K562 (cell line): ENCODE results near the gene ATAD3C. TPM values are rescaled to one million over a fixed set of nuclear protein-coding genes. Genes with fewer than 3 reads are reported as not detected.
A peak's percentile ranks its signal among the peaks of the same experiment; 100 is the strongest.

Experiments used
- ARNT ChIP-seq, 2 experiments: fragments of 450-650 bp; IDR thresholded peaks; 2 replicates each; pipeline ENCODE4 v1.6.1; 2016; ENCODE audit warnings: mild to moderate bottlenecking in 1 of 2
- MAFF ChIP-seq: IDR thresholded peaks from 2 replicates; pipeline ENCODE4 v1.6.1; 2012; ENCODE audit warnings: low read length, improper control_type of control experiment
- MAFK ChIP-seq: IDR thresholded peaks from 2 replicates; pipeline ENCODE4 v1.6.1; 2011; ENCODE audit warnings: low read length, improper control_type of control experiment
- MYNN ChIP-seq, 2 experiments: sonication (generic); formaldehyde crosslinking in 1 of 2; IDR thresholded peaks; 2 replicates each; pipeline versions ENCODE4 v1.5.0 to v1.6.1; 2016 to 2020; ENCODE audit warnings: antibody characterized with exemption in 1 of 2, missing genetic modification reagents in 1 of 2
- PHTF2 ChIP-seq: fragments of 250-450 bp; sonication (Bioruptor Pico); IDR thresholded peaks from 2 replicates; pipeline ENCODE4 v1.5.0; 2021; ENCODE audit warnings: mild to moderate bottlenecking
- POLR2G ChIP-seq: fragments of 200-400 bp; formaldehyde crosslinking; IDR thresholded peaks from 2 replicates; pipeline ENCODE4 v1.6.1; 2017; ENCODE audit warnings: low read depth, mild to moderate bottlenecking, antibody characterized with exemption, low read length, moderate library complexity
- polyA plus RNA-seq, 8 experiments: library from polyadenylated mRNA; depleted of rRNA in 4 of 8; stranded (reverse) in 5 of 8; unstranded in 3 of 8; fragments of >200 nt; fragmentation: Nextera tagmentation in 2 of 8; fragmentation: Illumina TruSeq in 1 of 8; extraction: Ambion mirVana in 2 of 8; extraction: Trizol in 1 of 8; gene quantifications; 2 replicates each; pipeline versions ENCODE4 v1.2.1 to v1.2.3, GENCODE V29; 2011 to 2014; ENCODE audit warnings: inconsistent platforms in 1 of 8, missing spikeins in 1 of 8
- total RNA-seq, 7 experiments: library from RNA; depleted of rRNA in 6 of 7; stranded (reverse); fragments of >200 nt in 6 of 7; fragmentation: Illumina TruSeq in 2 of 7; extraction: Trizol in 2 of 7; gene quantifications; 2 replicates each; pipeline versions ENCODE4 v1.2.1 to v1.2.3, GENCODE V29; 2011 to 2021; ENCODE audit warnings: low replicate concordance in 1 of 7
- TF ChIP-seq, protein P1 (sequence below): sonication (generic); formaldehyde crosslinking; IDR thresholded peaks from 2 replicates; pipeline ENCODE4 v1.8.0; 2022; ENCODE audit warnings: mild to moderate bottlenecking, missing genetic modification reagents
- TF ChIP-seq, protein P2 (sequence below): fragments of 250-450 bp; sonication (Bioruptor Pico); IDR thresholded peaks from 2 replicates; pipeline ENCODE4 v1.8.0; 2021; ENCODE audit warnings: moderate library complexity, mild to moderate bottlenecking, inconsistent platforms
- TF ChIP-seq, protein P3 (sequence below): fragments of 450-650 bp; IDR thresholded peaks from 2 replicates; pipeline ENCODE4 v1.6.1; 2017; ENCODE audit warnings: antibody characterized with exemption, mild to moderate bottlenecking
- TF ChIP-seq, protein P4 (sequence below): fragments of 450-650 bp; IDR thresholded peaks from 2 replicates; pipeline ENCODE4 v1.7.1; 2018; ENCODE audit warnings: mild to moderate bottlenecking, low read depth; ENCODE audit not compliant: partially characterized antibody
- TF ChIP-seq, protein P5 (sequence below): sonication (generic); formaldehyde crosslinking; IDR thresholded peaks from 2 replicates; pipeline ENCODE4 v1.8.0; 2022; ENCODE audit warnings: missing genetic modification reagents, mild to moderate bottlenecking, borderline replicate concordance

ATAD3C gene
- total and polyA plus RNA-seq, 9 of the 15 experiments (the other 6 are each of a cell fraction or from before 2014, with no cell fraction given) = 0.03 to 0.18 TPM; not detected in 7

DNA sequence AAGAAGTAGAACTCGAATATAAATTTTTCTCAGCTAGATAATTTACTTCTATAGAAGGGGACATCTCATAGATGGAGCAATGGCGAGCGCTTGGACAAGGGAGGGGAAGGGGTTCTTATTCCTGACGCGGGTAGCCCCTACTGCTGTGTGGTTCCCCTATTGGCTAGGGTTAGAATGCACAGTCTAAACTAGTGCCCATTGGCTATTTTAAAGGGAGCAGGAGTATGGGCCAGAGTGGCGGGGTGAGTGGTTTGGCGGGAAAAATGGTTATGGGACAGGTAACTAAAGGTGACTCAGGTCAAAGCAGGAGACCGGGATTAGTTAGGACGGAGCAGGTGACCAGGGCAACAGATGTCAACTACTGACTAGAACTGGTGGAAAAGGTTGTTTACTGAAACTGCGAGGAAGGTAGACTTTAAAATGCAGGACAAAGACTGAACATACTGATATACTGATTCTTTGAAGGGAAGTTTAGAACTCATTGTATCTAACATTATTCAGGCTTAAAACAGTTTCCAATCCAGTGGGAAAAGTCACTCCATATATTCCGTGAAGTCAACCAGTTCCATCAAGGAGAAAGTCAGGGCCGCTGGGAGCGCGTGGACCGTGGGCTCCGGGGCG lies 61.5 kb downstream of the ATAD3C start (continued):
- TF ChIP-seq, protein P1, sequence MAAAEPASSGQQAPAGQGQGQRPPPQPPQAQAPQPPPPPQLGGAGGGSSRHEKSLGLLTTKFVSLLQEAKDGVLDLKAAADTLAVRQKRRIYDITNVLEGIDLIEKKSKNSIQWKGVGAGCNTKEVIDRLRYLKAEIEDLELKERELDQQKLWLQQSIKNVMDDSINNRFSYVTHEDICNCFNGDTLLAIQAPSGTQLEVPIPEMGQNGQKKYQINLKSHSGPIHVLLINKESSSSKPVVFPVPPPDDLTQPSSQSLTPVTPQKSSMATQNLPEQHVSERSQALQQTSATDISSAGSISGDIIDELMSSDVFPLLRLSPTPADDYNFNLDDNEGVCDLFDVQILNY (CRISPR knock-in tag) = 0 out of 2 replicates have a peak, but pooled peaks have one; percentile 25
- no peak for TF ChIP-seq POLR2G
- TF ChIP-seq MAFK = no peak
- TF ChIP-seq, protein P2, sequence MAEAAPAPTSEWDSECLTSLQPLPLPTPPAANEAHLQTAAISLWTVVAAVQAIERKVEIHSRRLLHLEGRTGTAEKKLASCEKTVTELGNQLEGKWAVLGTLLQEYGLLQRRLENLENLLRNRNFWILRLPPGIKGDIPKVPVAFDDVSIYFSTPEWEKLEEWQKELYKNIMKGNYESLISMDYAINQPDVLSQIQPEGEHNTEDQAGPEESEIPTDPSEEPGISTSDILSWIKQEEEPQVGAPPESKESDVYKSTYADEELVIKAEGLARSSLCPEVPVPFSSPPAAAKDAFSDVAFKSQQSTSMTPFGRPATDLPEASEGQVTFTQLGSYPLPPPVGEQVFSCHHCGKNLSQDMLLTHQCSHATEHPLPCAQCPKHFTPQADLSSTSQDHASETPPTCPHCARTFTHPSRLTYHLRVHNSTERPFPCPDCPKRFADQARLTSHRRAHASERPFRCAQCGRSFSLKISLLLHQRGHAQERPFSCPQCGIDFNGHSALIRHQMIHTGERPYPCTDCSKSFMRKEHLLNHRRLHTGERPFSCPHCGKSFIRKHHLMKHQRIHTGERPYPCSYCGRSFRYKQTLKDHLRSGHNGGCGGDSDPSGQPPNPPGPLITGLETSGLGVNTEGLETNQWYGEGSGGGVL = no peak
- TF ChIP-seq, protein P3, sequence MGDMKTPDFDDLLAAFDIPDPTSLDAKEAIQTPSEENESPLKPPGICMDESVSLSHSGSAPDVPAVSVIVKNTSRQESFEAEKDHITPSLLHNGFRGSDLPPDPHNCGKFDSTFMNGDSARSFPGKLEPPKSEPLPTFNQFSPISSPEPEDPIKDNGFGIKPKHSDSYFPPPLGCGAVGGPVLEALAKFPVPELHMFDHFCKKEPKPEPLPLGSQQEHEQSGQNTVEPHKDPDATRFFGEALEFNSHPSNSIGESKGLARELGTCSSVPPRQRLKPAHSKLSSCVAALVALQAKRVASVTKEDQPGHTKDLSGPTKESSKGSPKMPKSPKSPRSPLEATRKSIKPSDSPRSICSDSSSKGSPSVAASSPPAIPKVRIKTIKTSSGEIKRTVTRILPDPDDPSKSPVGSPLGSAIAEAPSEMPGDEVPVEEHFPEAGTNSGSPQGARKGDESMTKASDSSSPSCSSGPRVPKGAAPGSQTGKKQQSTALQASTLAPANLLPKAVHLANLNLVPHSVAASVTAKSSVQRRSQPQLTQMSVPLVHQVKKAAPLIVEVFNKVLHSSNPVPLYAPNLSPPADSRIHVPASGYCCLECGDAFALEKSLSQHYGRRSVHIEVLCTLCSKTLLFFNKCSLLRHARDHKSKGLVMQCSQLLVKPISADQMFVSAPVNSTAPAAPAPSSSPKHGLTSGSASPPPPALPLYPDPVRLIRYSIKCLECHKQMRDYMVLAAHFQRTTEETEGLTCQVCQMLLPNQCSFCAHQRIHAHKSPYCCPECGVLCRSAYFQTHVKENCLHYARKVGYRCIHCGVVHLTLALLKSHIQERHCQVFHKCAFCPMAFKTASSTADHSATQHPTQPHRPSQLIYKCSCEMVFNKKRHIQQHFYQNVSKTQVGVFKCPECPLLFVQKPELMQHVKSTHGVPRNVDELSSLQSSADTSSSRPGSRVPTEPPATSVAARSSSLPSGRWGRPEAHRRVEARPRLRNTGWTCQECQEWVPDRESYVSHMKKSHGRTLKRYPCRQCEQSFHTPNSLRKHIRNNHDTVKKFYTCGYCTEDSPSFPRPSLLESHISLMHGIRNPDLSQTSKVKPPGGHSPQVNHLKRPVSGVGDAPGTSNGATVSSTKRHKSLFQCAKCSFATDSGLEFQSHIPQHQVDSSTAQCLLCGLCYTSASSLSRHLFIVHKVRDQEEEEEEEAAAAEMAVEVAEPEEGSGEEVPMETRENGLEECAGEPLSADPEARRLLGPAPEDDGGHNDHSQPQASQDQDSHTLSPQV = peak; percentile 67; the same call in 1 of the 2 replicates
- no peak for TF ChIP-seq MAFF
- 0 out of 4 replicates have a peak, but pooled peaks of 1 of the 2 experiments have one; percentile 60 for TF ChIP-seq ARNT (IDR thresholded peaks at IDR 0.05)
- TF ChIP-seq, protein P4, sequence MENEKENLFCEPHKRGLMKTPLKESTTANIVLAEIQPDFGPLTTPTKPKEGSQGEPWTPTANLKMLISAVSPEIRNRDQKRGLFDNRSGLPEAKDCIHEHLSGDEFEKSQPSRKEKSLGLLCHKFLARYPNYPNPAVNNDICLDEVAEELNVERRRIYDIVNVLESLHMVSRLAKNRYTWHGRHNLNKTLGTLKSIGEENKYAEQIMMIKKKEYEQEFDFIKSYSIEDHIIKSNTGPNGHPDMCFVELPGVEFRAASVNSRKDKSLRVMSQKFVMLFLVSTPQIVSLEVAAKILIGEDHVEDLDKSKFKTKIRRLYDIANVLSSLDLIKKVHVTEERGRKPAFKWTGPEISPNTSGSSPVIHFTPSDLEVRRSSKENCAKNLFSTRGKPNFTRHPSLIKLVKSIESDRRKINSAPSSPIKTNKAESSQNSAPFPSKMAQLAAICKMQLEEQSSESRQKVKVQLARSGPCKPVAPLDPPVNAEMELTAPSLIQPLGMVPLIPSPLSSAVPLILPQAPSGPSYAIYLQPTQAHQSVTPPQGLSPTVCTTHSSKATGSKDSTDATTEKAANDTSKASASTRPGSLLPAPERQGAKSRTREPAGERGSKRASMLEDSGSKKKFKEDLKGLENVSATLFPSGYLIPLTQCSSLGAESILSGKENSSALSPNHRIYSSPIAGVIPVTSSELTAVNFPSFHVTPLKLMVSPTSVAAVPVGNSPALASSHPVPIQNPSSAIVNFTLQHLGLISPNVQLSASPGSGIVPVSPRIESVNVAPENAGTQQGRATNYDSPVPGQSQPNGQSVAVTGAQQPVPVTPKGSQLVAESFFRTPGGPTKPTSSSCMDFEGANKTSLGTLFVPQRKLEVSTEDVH = peak; percentile 88
- TF ChIP-seq, protein P5, sequence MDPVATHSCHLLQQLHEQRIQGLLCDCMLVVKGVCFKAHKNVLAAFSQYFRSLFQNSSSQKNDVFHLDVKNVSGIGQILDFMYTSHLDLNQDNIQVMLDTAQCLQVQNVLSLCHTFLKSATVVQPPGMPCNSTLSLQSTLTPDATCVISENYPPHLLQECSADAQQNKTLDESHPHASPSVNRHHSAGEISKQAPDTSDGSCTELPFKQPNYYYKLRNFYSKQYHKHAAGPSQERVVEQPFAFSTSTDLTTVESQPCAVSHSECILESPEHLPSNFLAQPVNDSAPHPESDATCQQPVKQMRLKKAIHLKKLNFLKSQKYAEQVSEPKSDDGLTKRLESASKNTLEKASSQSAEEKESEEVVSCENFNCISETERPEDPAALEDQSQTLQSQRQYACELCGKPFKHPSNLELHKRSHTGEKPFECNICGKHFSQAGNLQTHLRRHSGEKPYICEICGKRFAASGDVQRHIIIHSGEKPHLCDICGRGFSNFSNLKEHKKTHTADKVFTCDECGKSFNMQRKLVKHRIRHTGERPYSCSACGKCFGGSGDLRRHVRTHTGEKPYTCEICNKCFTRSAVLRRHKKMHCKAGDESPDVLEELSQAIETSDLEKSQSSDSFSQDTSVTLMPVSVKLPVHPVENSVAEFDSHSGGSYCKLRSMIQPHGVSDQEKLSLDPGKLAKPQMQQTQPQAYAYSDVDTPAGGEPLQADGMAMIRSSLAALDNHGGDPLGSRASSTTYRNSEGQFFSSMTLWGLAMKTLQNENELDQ (CRISPR knock-in tag) = no peak
- TF ChIP-seq MYNN (IDR thresholded peaks at IDR 0.05) = no peak
- TF ChIP-seq MYNN (CRISPR knock-in tag; IDR thresholded peaks at IDR 0.05) = no peak
- TF ChIP-seq PHTF2 (CRISPR knock-in tag) = no peak
